NOMO-1 treated with dmso at 0.1 percent for 144 hours (cell line): ENCODE measurements around the gene BLNK.

Experiments used
- DNase-seq: peaks from one replicate; lab custom pipeline; 2025; ENCODE audit not compliant: unreplicated experiment; lab: John Stamatoyannopoulos, UW

Gene BLNK

GRCh38 chr10:96153070-96153469 is 118.3 kb downstream of the BLNK start:
- DNase-seq: no peak

- no peak for DNase-seq
Observed at GRCh38 chr10:96152437-96152836, 118.9 kb downstream of the BLNK start.
